Limb (tissue), 2 donors: ENCODE results near the gene ACOX3.
"Not testable (repeated sequence)": the region's sequence is repeated elsewhere in the genome, so short reads cannot be mapped to it uniquely, and the experiment has no call there.

Experiments
- DNase-seq, 2 donors: peaks; one replicate each; pipeline ENCODE4 v3.0.0-alpha.2; 2016; ENCODE audit errors: extremely low spot score in 2 of 2

The ACOX3 gene

GRCh38 chr4:8407316-8407715 lies 33.2 kb downstream of the ACOX3 start:
- no peak for DNase-seq

- not testable (repeated sequence) for DNase-seq
These were observed 33.6 kb downstream of the ACOX3 start for GRCh38 chr4:8406887-8407286.

DNA sequence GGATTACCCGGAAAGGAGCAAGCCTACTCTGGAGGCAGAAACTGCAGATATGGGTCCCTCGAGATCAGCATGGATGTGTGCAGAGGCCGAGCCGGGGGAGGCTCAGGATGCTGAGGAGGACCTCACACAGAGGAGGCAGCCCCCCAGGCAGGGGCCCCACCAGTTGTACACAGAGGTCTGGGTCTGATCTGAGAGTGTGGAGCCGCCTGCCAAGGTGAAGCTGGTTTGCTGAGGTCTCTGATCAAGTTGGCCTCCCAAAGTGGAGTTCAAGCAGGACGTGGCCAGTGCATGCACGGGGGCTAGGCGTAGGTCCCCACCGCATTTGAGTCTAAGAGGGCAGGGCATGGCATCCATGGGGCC lies 35.0 kb downstream of the ACOX3 start:
- no peak for DNase-seq

- DNase-seq, result no peak
These were observed 35.6 kb downstream of the ACOX3 start for GRCh38 chr4:8404791-8405515.

DNA sequence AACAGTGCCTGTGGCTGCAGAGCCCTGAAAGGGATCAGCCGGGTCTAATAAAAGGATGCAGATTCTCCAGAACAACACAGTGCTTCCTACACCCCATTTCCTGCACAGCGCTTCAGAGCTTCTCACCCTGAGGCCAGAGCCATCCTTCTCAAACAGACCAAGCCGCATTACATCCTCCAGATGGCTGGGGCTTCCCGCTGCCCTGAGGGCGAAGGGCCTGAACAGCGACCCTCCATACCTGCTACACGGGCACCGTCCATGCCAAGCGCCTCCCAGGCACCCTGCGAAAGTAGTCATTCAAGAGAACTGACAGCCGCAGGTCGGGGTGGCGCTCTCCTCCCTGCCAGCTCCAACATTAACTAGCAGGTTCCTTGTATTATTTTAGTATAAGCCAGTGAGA lies 36.5 kb downstream of the ACOX3 start:
- no peak for DNase-seq

DNA sequence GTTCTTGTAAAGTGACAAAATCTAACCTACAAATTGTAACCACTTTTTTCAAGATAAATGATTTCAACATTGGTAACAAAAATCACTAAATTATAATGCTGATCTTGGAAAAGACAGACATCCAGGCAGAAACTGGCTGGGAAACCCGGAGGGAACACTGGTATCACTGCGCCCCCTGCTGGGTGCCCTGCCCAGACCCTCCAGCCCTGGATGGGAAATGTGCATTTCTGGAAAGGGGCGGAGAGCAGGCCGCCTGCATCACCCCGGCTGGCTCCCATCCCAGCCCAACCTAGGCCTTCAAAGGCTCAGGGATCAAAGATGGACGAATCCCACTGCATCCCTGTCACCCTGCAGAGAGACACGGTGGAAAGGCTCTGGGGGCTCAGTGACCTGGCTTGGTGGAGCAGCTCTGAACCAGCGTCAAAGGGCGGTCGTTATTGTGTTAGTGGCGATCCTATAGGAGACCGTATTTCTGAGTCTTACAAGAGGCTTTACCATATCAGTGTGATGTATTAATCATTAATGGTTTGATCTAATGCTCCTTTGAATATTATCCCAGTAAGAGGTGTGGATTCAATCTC lies 37.3 kb downstream of the ACOX3 start:
- DNase-seq, result peak; percentile 80 to 91

- DNase-seq, result no peak
These were observed 37.9 kb downstream of the ACOX3 start for GRCh38 chr4:8402640-8403039.

DNA sequence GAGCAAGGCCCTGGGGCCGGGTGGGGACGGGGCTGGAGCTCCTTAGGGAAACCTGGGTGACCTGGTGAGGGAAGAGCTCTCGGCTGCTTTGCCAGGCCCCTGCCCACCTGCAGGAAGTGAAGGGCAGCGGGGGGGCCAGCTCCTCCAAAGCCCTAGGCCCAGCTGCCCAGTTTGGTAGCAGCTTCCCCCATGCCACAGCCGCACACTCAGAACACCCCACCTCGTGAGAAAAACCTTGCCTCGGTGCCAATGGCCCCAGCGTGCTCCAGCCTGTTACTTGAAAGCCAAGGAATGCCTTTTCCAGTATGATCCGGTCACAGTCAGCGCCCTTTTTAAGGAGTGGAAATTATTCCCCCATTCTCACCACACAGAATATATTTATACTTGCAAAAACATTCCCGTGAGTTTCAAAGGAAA lies 38.3 kb downstream of the ACOX3 start:
- no peak for DNase-seq

GRCh38 chr4:8401665-8402064 lies 38.9 kb downstream of the ACOX3 start:
- DNase-seq, result no peak

DNA sequence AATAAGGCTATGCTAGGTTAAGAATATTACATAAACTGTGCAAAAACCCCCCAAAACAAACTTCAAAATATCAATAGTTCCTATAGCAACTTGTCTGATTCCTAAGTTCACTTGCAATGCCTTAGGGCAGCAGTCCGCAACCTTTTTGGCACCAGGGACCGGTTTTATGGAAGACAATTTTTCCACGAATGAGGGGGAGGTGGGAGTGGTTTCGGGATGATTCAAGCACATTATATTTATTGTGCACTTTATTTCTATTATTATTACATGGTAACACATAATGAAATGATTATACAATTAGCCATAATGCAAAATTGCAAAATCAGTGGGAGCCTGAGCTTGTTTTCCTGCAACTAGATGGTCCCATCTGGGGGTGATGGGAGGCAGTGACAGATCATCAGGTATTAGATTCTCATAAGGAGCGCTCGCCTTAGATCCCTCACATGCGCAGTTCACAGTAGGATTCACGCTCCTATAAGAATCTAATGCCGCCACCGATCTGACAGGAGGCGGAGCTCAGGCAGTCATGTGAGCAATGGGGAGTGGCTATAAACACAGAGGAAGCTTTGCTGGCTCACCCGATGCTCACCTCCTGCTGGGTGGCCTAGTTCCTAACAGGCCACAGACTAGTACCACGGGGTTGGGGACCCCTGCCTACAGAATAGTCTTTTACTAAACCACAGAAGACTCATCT lies 39.7 kb downstream of the ACOX3 start:
- DNase-seq, result no peak

- no peak for DNase-seq
These were observed 41.2 kb downstream of the ACOX3 start for GRCh38 chr4:8399298-8399697.

- no peak for DNase-seq
These were observed 42.2 kb downstream of the ACOX3 start for GRCh38 chr4:8398347-8398746.

DNA sequence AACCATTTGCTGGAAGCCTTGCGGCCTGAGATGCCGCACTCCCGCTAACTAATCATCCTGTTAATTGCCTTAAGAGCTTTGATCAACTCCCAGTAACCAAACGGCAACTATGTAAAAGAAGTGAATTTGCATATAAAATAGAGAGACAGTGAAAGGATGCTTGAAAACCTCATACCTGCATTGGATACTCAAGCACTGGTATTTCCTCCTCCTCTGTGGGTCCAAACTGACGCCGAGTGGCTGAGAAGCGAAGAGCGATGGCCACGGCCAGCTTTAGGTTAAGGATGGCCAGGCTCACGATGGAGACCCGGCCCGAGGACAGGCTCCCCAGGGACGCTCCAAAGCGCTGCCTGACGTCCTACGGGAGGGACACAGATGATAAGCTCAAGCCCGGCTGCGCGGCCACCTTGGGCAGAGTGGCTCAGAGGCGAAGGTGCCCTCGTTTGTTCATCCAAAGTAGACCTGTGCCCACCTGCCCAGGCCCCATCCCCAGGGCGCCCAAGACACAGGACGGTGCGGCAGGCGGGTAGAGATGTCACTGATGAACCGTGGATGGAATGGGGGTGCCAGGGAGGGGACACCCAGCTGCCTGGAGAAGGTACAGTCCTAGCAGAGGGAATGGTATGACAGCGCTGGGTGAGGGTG lies 43.6 kb downstream of the ACOX3 start:
- DNase-seq, result no peak

DNA sequence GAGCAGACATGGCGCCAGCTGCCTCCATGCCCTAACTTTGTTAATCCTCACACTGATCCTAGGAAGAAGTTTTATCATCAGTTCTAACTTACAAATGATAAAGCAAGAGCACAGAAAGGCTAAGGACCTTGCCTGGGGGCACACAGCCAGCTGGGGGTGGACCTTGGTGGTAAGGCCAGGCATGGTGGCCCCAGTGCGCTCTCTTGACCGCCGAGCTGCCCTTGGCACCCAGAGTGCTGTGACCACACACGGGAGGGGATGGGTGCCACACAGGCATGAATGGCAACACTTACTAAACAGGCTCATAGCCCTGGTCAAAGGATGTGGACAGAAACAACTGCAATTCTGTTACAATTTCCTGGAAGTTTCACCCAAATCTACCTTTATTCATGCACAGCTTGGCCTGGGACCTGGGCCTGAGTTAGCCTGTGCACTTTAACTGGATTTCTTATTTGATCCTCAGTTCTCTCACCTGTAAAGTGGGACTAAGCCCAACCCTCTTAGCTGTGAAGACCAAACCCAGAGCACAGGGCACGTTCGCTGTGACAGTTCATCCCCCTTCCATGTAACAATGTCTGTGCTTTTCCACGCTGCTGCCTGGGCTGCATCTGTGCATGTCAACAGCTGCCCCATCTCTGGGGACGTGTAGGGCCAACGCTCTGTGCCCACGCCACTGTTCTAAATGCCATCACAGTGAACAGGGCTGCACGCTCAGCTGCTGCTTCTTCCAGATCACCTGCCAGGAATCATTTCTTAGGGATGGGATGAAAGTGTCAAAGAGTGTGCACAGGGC lies 44.8 kb downstream of the ACOX3 start:
- no peak for DNase-seq

DNA sequence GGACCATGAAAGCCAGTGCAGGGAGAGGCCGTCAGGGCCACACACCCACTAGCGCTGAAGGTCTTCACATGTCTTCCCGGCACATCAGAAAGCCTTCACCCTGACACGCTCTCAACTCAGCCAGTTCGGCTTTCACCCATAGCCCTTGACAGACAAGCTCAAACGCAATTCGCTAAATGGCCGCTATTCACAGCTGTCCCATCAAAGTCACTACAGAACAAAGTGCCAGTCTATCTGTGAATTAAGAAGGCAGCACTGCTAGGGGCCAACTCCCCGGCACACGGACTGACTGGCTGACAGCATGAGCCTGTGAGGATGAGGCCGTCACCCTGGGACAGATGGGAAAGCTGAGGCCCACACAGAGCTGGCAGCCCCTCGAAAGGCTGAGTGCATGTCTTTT lies 45.7 kb downstream of the ACOX3 start:
- DNase-seq, result no peak

DNA sequence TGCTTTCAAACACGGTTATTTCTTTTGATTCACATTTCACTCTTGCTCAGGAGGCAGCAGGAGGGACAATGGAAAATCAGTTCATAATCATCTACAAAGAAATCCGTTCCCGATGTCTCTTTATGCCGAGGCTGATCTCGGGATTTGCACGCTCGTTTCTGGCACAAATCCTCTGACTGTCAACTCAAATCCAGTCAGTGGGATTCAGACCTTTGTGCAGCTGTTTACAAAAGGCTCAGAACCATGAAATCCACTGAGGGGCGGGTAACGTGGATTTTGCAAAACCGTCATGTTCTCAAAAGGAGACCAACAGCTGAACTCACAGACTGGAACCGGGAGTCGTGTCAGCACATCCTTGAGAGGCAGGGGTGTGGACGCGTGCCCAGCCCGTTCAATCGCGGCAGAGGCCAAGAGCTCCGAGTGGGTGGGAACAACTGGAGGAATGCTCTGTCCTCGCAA lies 46.4 kb downstream of the ACOX3 start:
- DNase-seq, result peak; percentile 66 to 70

DNA sequence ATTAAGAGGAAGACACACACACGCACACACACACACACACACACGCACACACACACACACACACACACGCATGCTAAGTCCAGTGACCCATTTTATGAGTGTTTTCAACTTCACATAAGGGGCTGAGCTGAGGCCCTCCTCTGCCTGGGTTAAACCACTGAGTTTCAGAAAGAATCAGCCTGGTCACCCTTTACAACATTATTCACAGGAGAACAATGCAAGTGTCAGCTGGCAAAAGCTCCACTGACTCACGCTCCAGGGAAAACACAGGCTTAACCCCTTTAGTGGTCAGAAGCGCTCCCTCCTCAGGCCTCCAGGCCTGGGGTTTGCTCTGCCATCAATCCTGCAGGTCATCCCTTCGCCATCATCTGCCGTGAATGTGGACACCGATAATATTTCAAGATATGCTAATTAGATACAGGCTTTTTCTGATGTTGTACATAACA lies 46.9 kb downstream of the ACOX3 start:
- DNase-seq, result no peak

DNA sequence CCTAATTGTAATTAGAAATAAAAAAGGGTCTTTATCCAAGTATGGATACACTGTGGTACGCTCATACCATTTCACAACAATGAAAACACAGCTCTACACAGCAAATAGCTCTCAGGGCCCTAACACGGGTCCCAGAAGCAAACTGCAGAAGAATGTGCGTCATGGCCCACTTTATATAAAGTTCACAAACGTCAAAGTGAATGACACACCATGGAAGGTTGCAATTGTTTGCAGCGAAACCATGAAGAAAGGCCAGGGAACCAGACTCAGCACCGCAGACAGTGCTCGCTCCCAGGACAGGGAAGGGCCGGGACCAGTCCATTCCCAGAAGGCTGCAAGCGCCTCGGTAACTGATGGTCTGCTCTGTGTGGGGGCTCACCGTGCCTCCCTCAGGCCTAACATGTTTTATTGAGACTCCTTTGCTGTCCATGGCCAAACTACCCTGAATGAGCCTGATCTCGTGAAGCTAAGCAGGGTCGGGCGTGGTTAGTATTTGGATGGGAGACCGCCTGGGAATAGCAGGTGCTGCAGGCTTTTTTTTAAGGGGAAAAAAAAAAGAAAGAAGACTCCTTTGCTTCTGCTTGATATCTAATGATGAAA lies 47.8 kb downstream of the ACOX3 start:
- DNase-seq, result no peak

DNA sequence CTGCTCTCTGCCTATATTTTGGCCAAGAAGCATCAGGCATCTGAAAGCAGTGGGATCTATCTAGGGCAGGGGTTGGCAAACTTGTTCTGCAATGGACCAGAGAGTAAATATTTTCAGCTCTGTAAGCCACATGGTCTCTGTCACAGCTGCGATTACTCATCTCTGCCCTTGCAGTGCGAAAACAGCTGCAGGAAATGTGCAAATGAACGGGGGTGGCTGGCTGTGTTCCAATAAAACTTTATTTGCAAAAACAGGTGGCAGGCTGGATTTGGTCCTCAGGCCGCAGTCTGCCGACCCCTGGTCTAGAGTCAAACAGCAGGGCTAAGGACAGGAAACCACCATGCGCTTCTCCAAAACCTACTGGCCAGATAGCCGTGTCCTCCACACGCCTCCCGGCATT lies 48.6 kb downstream of the ACOX3 start:
- peak in 1 of 2 donors; percentile 87 for DNase-seq

GRCh38 chr4:8391071-8391470 lies 49.5 kb downstream of the ACOX3 start:
- no peak for DNase-seq

- no peak for DNase-seq
These were observed 49.9 kb downstream of the ACOX3 start for GRCh38 chr4:8390577-8390976.
